ENCODE measurements around the gene EPN2.
"Not testable (repeated sequence)": the region's sequence is repeated elsewhere in the genome, so short reads cannot be mapped to it uniquely, and the experiment has no call there.

EPN2 gene

DNA sequence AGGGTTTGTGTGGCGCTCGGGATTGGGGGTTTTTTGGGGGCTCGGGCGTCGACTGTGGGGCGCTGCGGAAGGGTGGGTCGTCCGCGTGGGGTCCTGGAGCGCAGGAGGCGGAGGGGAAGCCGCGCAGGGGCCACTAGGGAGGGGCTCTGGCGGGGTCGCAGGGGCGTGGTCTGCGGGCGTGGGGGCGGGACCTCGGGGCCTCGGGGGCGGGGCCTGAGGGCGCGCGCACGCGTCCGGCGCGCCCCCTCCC is at the start of gene EPN2:
Gene EPN2 (plus strand): TSS at position 228 of the 250 bp plus-strand sequence. CDS start 45,754 bp downstream, outside the sequence.
- peak within 1 kb of the TSS; percentile 94 for H3K4me3 ChIP-seq (replicated peaks; ENCODE audit: low read depth, low read length)
- not testable (repeated sequence) for DNase-seq (ENCODE audit: extremely low read depth, low read depth)

DNA sequence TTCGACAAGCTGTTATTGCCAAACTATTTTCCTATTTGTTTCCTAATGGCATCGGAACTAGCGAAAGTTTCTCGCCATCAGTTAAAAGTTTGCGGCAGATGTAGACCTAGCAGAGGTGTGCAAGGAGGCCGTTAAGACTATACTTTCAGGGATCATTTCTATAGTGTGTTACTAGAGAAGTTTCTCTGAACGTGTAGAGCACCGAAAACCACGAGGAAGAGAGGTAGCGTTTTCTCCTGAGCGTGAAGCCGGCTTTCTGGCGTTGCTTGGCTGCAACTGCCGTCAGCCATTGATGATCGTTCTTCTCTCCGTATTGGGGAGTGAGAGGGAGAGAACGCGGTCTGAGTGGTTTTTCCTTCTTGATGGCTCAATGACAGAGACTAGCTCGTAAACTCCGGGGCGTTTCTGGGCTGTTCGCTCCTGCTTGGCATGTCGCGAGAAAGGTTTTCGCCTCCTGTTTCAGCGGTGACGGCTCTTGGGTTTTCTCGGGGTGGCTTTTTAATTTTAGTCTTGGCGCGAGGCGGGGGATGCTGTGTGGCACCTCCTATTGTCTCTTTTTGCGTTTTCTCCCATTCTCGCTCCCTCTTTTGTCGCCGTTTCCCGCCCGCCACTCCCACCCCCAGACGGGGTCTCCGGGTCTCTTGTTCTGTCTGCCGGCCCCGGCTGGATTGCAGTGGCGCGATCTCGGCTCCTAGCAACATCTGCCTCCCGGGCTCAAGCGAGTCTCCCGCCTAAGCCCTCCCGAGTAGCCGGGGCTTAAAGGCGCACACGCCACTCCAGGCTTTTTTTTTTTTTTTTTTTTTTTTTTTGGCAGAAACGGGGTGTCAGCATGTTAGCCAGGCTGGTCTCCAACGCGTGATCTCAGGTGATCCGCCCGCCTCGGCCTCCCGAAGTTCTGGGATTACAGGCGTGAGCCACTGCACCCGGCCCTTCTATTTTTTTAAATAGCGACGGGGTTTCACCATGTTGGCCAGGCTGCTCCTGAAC is 49.0 kb upstream of the EPN2 start:
- not testable (repeated sequence) for DNase-seq (ENCODE audit: extremely low read depth, low read depth); H3K4me3 ChIP-seq (replicated peaks; ENCODE audit: low read depth, low read length)

DNA sequence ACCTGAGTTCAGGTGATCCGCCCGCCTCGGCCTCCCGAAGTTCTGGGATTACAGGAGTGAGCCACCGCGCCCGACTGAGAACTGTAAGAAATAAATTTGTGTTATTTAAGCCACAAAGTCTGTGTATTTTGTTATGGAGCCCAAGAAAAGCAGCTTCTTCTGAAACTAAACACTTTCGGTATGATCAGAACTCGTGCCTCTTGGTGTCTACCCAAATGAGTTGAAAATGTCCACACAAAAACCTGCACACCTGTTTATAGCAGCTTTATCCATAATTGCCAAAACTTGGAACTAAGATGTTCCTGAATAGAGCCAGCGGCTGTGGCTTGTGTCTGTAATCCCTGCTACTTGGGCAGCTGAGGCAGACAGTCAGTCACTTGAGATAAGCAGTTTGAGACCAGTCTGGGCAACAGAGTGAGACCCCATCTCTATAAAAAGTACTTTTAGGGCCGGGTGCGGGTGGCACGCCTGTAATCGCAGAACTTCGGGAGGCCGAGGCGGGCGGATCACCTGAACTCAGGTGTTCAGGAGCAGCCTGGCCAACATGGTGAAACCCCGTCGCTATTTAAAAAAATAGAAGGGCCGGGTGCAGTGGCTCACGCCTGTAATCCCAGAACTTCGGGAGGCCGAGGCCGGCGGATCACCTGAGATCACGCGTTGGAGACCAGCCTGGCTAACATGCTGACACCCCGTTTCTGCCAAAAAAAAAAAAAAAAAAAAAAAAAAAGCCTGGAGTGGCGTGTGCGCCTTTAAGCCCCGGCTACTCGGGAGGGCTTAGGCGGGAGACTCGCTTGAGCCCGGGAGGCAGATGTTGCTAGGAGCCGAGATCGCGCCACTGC is 48.1 kb upstream of the EPN2 start:
- H3K4me3 ChIP-seq (replicated peaks; ENCODE audit: low read depth, low read length); DNase-seq (ENCODE audit: extremely low read depth, low read depth): not testable (repeated sequence)

DNA sequence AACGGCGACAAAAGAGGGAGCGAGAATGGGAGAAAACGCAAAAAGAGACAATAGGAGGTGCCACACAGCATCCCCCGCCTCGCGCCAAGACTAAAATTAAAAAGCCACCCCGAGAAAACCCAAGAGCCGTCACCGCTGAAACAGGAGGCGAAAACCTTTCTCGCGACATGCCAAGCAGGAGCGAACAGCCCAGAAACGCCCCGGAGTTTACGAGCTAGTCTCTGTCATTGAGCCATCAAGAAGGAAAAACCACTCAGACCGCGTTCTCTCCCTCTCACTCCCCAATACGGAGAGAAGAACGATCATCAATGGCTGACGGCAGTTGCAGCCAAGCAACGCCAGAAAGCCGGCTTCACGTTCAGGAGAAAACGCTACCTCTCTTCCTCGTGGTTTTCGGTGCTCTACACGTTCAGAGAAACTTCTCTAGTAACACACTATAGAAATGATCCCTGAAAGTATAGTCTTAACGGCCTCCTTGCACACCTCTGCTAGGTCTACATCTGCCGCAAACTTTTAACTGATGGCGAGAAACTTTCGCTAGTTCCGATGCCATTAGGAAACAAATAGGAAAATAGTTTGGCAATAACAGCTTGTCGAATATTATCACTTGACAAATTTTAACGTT is 47.3 kb upstream of the EPN2 start:
- not testable (repeated sequence) for H3K4me3 ChIP-seq (replicated peaks; ENCODE audit: low read depth, low read length); DNase-seq (ENCODE audit: extremely low read depth, low read depth)

DNA sequence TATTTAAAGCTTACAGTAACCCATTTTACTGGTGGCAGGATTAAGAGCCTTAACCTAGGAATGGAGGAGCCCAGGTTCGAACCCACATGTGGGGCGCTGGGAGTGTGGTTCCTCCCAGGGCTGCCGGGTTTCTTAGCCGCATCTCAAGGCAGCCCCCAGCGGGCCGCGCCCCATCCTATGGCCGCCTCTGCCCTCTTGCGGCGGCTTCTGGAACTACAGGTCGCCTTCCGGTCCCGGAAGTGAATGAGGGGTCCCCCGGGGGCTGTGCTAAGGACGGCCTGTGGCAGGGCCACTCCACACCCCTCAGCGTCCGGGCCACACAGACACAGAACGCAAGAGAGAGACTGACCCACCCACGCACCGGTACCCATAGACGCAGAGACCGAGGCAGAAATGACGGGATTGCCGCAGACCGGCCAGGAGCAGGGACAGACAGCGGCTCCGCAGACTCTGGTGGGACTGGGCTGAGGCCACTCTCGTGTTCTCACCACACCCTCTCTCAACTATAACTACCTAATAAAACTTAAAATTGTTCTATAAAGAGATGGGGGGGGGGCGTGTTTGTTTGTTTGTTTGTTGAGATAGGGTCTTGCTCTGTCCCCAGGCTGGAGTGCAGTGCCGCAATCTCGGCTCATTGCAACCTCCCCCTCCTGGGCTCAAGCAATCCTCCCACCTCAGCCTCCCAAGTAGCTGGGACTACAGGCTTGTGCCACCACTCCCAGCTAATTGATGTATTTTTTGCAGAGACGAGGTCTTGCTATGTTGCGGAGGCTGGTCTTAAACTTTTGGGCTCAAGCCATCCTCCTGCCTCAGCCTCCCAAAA is 40.6 kb upstream of the EPN2 start:
- not testable (repeated sequence) for H3K4me3 ChIP-seq (replicated peaks; ENCODE audit: low read depth, low read length); DNase-seq (ENCODE audit: extremely low read depth, low read depth)

DNA sequence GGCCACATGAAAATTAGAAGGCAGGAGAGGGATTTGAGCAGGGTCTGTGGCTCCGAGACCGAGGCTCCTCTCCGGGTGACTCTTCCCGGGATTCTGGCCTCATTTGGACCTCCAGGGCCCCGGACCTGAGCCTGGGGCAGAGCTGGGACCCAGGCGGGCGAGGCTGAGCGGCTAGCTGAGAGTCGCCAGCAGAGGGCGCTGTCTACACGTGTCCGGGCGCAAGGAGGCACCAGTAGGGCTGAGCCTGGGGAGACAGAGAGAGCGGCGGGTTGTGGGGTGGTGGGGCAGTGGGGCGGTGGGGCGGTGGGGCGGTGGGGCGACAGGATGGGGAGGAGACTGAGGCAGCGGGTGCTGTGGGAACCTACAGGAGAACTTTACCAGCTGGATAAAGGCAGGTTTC is 34.7 kb upstream of the EPN2 start:
- not testable (repeated sequence) for H3K4me3 ChIP-seq (replicated peaks; ENCODE audit: low read depth, low read length); DNase-seq (ENCODE audit: extremely low read depth, low read depth)

DNA sequence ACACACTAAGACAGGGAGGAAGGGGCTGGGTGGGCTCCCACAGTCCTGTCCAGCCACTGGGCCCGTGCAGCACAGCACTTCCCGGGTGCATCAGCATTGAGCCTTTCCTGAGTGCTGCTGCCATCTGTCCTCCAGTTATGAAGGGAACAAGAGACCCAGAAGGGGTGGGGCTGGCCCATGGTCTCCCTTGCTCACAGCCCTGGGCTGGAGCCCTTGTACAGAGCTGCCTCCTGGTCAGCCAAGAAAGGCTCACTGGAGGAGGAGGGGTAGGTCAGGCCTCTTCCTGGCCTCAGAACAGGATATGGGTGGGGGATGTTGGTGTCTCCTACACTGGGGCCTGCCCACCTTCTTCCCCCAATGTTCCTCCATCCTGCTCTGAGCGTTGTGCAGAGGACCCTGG is 33.7 kb upstream of the EPN2 start:
- H3K4me3 ChIP-seq (replicated peaks; ENCODE audit: low read depth, low read length); DNase-seq (ENCODE audit: extremely low read depth, low read depth): not testable (repeated sequence)

DNA sequence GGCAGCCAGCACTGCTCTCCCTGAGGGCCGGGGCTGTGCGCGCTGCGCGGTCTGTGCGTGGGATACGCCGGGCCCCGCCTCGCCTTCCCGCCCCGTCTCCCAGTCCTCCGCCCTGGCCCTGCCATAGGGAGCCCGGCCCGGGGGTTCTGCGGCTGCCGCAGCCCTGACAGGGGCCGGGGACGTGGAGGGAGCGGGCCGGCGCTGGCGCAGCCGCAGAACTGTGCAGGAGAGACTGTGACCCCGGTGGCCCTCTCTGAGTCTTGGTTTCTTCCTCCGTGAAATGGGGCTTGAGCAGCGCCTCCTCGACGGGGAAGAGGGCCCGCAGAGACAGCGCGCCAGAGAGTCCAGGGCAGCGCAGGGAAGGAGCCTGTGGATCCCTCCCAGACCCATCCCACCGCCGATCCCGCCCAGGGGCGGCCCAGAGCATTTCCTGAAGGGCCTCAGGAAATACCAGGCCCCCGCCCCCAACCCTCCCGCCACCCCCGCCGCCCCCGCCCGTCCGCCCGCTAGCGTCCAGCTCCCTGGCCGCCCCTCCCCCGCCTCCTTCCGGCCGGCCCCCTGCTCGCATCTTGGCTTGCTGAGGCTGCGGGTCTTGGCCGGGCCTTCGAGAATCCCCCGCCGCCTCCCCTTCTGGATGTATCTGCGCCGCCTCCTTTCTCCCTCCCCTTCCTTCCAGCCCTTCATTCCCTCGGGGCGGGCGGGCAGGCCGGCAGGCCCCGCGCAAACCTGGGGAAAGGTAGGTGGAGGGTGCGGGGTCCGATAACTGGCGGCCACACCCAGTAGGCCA is 21.9 kb upstream of the EPN2 start:
- not testable (repeated sequence) for DNase-seq (ENCODE audit: extremely low read depth, low read depth); H3K4me3 ChIP-seq (replicated peaks; ENCODE audit: low read depth, low read length)

DNA sequence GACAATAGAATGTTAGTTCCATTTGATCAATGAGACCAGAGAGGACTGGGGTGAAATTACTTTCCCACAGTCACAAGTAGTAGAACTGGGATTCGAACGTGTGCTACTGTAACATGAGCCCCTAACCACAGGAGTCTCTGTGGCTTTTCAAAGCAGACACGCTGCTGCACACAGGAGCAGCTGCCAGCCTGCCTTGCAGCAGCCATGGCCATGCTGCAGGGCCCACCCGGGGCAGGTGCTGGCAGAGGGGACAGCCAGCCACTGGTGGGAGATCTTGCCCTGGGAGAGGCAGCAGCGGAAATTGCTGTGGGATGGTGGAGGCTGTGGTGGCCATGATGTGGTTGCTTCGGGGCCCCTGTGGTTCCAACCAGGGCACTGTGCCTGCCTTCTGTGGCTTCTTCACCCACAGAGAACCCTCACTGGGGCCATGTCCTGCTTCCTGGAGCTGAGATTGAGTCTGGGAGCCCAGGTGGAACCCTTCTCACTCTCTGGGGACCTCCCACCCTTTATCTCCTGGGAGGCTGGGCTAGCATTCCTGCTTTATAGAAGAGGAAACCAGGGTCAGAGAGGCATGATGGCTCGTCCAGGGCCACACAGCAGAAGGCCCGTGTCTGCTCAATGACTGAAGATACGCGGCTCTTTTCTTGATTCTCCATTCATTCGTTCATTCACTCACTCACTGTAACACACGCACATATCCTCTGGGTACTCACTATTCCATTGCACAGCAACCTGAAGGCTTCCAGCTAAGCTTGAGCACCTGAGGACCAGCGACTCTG is 20.8 kb upstream of the EPN2 start:
- DNase-seq (ENCODE audit: extremely low read depth, low read depth); H3K4me3 ChIP-seq (replicated peaks; ENCODE audit: low read depth, low read length): not testable (repeated sequence)

DNA sequence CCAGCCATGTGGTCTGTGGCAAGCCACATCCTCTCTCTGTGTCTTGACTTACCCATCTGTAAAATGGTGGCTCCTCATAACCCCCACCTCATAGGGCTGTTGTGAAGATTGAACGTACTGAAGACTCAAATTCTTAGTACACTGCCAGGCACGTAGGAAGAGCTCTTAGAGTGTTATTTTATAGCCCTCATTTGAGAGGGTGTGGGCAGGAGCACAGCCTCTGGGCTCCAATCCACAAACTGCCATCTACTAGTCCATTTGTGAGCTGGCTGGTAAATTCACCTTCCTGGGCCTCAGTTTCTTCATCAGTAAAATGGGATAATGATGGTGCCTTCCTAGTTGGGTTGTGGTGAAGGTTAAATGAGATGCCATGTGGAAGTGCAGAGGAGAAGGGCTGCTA is 18.3 kb upstream of the EPN2 start:
- H3K4me3 ChIP-seq (replicated peaks; ENCODE audit: low read depth, low read length); DNase-seq (ENCODE audit: extremely low read depth, low read depth): not testable (repeated sequence)

DNA sequence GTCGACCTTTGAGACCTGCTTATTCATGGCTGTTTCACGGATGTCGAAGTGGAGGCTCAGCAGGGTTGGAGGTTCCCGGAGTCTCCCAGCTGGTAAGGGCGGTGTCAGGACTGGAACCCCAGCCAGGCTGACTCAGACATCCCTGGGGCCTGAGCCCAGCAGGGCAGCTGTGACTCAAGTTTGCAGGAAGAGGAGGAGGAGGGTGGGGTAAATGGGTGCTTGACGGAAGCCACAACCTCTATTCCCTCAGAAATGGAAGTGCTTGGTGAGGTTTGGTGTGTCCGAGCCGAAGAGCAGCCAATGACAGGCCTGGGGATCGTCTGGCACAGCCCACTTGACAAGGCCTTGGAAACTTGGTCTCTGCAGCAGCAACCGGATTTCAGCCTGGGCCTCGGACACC is 17.8 kb upstream of the EPN2 start:
- H3K4me3 ChIP-seq (replicated peaks; ENCODE audit: low read depth, low read length); DNase-seq (ENCODE audit: extremely low read depth, low read depth): not testable (repeated sequence)

DNA sequence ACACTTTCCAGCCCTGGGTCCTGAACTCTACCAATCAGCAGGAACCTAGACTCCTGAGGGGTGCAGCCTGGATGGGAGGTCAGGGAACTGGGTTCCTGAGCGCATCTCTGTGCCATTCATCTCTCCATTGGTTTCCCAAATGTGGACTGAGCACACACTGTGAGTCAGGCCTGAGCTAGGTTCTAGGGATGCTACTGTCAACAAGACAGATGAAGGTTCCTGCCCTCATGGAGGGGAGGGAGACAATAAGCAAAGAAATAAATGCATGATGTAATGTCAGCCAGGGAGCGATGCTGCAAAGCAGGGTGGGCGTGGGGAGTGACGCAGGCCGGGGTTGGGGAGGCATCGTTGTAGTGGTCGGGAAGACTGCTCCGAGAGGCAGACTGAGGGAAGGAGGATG is 17.0 kb upstream of the EPN2 start:
- not testable (repeated sequence) for H3K4me3 ChIP-seq (replicated peaks; ENCODE audit: low read depth, low read length); DNase-seq (ENCODE audit: extremely low read depth, low read depth)

DNA sequence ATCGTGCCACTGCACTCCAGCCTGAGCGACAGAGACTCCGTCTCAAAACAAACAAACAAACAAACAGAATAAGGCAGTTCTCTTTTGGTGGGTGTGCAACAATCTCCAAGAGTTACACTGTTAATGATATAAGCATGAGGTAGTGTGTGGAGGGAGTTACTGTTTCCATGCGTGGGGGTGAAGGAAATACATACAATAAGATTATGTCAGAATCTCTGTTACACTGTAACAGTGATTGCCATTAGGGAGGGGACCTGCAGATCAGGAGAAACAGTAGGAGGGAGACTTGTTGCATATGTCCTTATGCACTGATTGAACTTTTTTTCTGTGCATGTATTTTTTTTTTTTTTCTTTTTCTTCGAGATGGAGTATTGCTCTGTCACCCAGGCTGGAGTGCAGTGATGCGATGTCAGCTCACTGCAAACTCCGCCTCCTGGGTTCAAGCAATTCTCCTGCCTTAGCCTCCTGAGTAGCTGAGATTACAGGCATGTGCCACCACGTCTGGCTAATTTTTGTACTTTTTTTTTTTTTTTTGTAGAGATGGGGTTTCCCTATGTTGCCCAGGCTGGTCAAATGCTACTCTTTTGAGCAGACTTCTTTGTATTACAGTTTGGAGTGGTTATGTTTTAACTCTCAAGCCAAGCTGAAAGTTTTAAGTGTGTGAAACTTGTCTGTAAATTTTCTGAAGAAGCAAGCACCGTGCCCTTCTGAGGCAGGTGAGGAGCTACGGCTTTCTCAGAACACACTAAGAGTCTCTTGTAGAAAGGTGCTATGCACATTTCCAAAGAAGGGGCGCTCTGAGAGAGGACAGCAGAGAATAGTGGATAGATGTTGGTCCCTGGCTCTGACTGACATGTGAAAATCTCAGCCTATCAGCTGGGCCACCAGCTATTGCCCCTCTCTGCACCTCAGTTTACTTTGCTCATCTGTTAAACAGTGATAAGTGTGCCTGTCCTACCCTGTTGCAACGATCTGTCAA is 10.3 kb upstream of the EPN2 start:
- DNase-seq (ENCODE audit: extremely low read depth, low read depth); H3K4me3 ChIP-seq (replicated peaks; ENCODE audit: low read depth, low read length): not testable (repeated sequence)

DNA sequence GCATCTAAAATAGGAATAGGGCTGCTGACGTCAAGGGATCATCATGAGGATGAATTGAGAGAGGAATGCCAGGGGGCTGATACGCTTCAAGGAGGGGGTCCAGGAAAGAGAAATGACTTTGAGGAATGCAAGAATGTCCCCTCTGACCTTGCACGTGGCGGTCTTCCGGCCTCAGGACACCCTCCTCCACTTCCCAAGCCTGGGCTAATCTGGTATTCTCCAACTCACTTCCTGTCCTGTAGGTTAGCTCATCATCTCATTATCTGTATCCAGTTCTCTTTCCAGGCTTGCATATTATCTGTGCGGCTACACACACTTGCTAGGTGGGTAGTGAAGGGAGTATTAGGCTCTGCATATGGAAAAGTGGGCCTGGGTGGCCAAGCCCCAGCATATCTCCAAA is 2.5 kb upstream of the EPN2 start:
- not testable (repeated sequence) for DNase-seq (ENCODE audit: extremely low read depth, low read depth)

DNA sequence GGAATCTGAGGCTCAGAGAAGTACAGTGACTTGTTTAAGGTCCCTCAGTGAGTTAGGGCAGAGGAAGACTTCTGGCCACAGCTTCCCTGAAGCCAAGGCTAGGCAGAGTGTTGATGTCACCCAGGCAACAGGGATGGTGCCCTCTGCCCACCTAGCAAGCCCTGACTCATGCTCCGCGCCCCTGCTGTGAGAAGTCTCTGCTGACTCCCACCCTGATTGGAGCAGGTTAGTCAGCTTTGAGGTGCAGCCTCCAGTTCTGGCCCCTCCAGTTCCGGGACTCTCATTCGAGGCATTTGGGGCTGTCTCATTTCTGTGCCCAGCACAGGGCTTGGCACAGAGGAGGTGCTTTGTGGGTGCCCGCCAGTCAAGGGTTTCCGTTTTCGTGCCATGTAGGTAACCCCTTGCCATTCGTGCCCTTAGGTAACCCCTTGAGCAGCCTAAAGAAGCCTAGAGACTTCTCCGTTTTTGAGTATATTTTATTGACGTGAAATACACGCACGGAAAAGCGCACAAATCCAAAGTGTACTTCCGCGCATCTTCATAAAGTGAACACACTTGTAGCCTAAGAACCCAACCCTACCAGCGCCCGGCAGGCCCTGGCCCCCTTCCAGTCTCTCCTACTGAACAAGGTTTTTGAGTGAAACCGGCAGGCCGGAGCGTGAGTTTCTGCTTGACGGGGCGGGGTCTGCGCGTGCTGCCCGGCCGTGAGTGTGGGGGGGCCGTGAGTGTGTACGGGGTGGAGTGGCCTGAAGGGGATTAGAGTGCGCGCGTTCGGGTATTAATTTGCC is 621 bp upstream of the EPN2 start:
- not testable (repeated sequence) for DNase-seq (ENCODE audit: extremely low read depth, low read depth)
- H3K4me3 ChIP-seq (replicated peaks; ENCODE audit: low read depth, low read length), result peak overlapping the region; percentile 94

More for the DNA sequence above, 2.5 kb upstream of the EPN2 start:
- not testable (repeated sequence) for H3K4me3 ChIP-seq (replicated peaks; ENCODE audit: low read depth, low read length)

All from HFF-Myc (cell line).